IMR-90 (cell line): Measurements from ENCODE around the gene SNTG2. TPM values are rescaled to one million over a fixed set of nuclear protein-coding genes. Genes with fewer than 3 reads are reported as not detected.

Source experiments
- ATAC-seq: fragments of 200-7000 bp; cut with Tn5 transposase; 2 replicates; pipeline ENCODE4 v1.9.1; 2020; ENCODE audit warnings: low read depth, mild to moderate bottlenecking, moderate library complexity
- BruUV-seq: library from RNA; stranded (reverse); fragments of 400-500 nt; replicated peaks from 2 replicates; lab custom pipeline; 2021; lab: Mats Ljungman, UMichigan
- CTCF ChIA-PET: fragments of 300-600 bp; formaldehyde crosslinking; extraction: SDS; loops from one replicate; lab custom pipeline; 2021; ENCODE audit warnings: antibody characterized with exemption; lab: Yijun Ruan, JAX
- POLR2A ChIA-PET: fragments of 300-600 bp; sonication (Branson Sonifier 250); formaldehyde crosslinking; loops from one replicate; lab custom pipeline; 2022; ENCODE audit warnings: antibody characterized with exemption; ENCODE audit not compliant: unreplicated experiment; lab: Charles Lee
- DNase-seq: peaks from one replicate; pipeline ENCODE4 v3.0.0; 2013
- H2AFZ ChIP-seq: replicated peaks from 2 replicates; pipeline ENCODE3; 2013; ENCODE audit warnings: low read length, mild to moderate bottlenecking; ENCODE audit not compliant: poor library complexity
- H2AK5ac ChIP-seq: 2 replicates; pipeline ENCODE4 v1.6.1; 2013; ENCODE audit warnings: low read depth, low read length, inconsistent platforms
- H2AK9ac ChIP-seq: replicated peaks from 2 replicates; pipeline ENCODE3; 2013; ENCODE audit warnings: mild to moderate bottlenecking, low read depth, low read length, moderate library complexity; ENCODE audit not compliant: poor library complexity
- H2BK120ac ChIP-seq: 2 replicates; pipeline ENCODE4 v1.6.1; 2013; ENCODE audit warnings: low read depth, low read length, inconsistent platforms
- H2BK15ac ChIP-seq: 3 replicates; pipeline ENCODE4 v1.6.1; 2013; ENCODE audit warnings: low read depth, low read length, inconsistent platforms
- H2BK20ac ChIP-seq: 2 replicates; pipeline ENCODE4 v1.6.1; 2013; ENCODE audit warnings: low read depth, mild to moderate bottlenecking, inconsistent platforms, low read length, moderate library complexity
- H2BK5ac ChIP-seq: 2 replicates; pipeline ENCODE4 v1.6.1; 2013; ENCODE audit warnings: mild to moderate bottlenecking, low read depth, low read length, inconsistent platforms; ENCODE audit not compliant: poor library complexity, severe bottlenecking
- H3K14ac ChIP-seq: replicated peaks from 2 replicates; pipeline ENCODE4 v1.6.1; 2013; ENCODE audit warnings: low read depth, low read length, inconsistent platforms
- H3K18ac ChIP-seq: 2 replicates; pipeline ENCODE4 v1.6.1; 2013; ENCODE audit warnings: low read depth, low read length, control low read depth
- H3K23ac ChIP-seq: 2 replicates; pipeline ENCODE4 v1.6.1; 2013; ENCODE audit warnings: low read depth, low read length, inconsistent platforms
- H3K27ac ChIP-seq: 2 replicates; pipeline ENCODE4 v1.5.1; 2013; ENCODE audit warnings: mild to moderate bottlenecking, control low read depth, low read length; ENCODE audit not compliant: insufficient read depth
- H3K27me3 ChIP-seq: 2 replicates; pipeline ENCODE4 v1.6.1; 2013; ENCODE audit warnings: low read length; ENCODE audit not compliant: control insufficient read depth, insufficient read depth
- H3K36me3 ChIP-seq: 2 replicates; pipeline ENCODE4 v1.6.1; 2013; ENCODE audit warnings: low read length, mixed read lengths; ENCODE audit not compliant: control insufficient read depth, insufficient read depth
- H3K4ac ChIP-seq: 2 replicates; pipeline ENCODE4 v1.6.1; 2013; ENCODE audit warnings: low read depth, low read length, inconsistent platforms
- H3K4me1 ChIP-seq: 2 replicates; pipeline ENCODE4 v1.6.1; 2013; ENCODE audit warnings: low read length, mixed read lengths; ENCODE audit not compliant: control insufficient read depth, insufficient read depth
- H3K4me2 ChIP-seq: 2 replicates; pipeline ENCODE4 v1.6.1; 2013; ENCODE audit warnings: low read depth, mild to moderate bottlenecking, control low read depth, low read length, moderate library complexity
- H3K4me3 ChIP-seq: 2 replicates; pipeline ENCODE4 v1.5.1; 2013; ENCODE audit warnings: low read depth, mild to moderate bottlenecking, control low read depth, low read length, moderate library complexity; ENCODE audit not compliant: insufficient read depth
- H3K56ac ChIP-seq: 2 replicates; pipeline ENCODE4 v1.6.1; 2013; ENCODE audit warnings: low read length, inconsistent platforms; ENCODE audit not compliant: insufficient read depth; ENCODE audit errors: extremely low read depth
- H3K79me1 ChIP-seq, 2 experiments: 2 replicates each; pipeline ENCODE4 v1.6.1; 2013; ENCODE audit warnings: low read length in 2 of 2, inconsistent platforms in 1 of 2, low read depth in 1 of 2
- H3K9ac ChIP-seq: 2 replicates; pipeline ENCODE4 v1.6.1; 2013; ENCODE audit warnings: low read depth, low read length, control low read depth
- H3K9me1 ChIP-seq: 2 replicates; pipeline ENCODE4 v1.6.1; 2013; ENCODE audit warnings: low read length, inconsistent platforms; ENCODE audit not compliant: insufficient read depth
- H3K9me3 ChIP-seq: 2 replicates; pipeline ENCODE4 v1.6.1; 2013; ENCODE audit warnings: low read length; ENCODE audit not compliant: control insufficient read depth, insufficient read depth
- H4K20me1 ChIP-seq: 2 replicates; pipeline ENCODE4 v1.6.1; 2013; ENCODE audit warnings: low read length, inconsistent platforms; ENCODE audit not compliant: insufficient read depth
- H4K5ac ChIP-seq: 2 replicates; pipeline ENCODE4 v1.6.1; 2013; ENCODE audit warnings: mild to moderate bottlenecking, low read depth, low read length, control low read depth
- H4K8ac ChIP-seq, 2 experiments: 2 replicates each; pipeline ENCODE4 v1.6.1; 2013; ENCODE audit warnings: low read depth in 2 of 2, low read length in 2 of 2, control low read depth in 1 of 2, inconsistent platforms in 1 of 2
- H4K91ac ChIP-seq: 2 replicates; pipeline ENCODE4 v1.6.1; 2013; ENCODE audit warnings: low read depth, low read length, inconsistent platforms; ENCODE audit not compliant: insufficient read depth
- CHD1 ChIP-seq: IDR thresholded peaks from 2 replicates; pipeline ENCODE4 v1.6.1; 2012; ENCODE audit warnings: low read depth, low read length, improper control_type of control experiment
- WGBS, 2 experiments: methylation state at CpG; one replicate each; pipeline versions ENCODE4 v1.1.5 to v1.1.7; 2013; ENCODE audit warnings: missing lambda C conversion rate in 2 of 2; ENCODE audit not compliant: insufficient read length in 1 of 2; ENCODE audit errors: extremely low coverage in 2 of 2; 5-methylcytosine and 5-hydroxymethylcytosine counted together
- dilution Hi-C: fragments of 300-500 bp; cut with HindIII; formaldehyde crosslinking; loops from one replicate; pipeline ENCODE4 v1.14.3; 2018; ENCODE audit warnings: low sequenced_read_pairs; ENCODE audit not compliant: unreplicated experiment
- in situ Hi-C: fragments of 300-500 bp; cut with MboI; formaldehyde crosslinking; loops from 3 replicates; pipeline ENCODE4 v1.14.3; 2019; ENCODE audit warnings: low sequenced_read_pairs, inconsistent platforms, mixed read lengths
- intact Hi-C: fragments of 100-400 bp; cut with micrococcal nuclease; formaldehyde crosslinking; loops from 2 replicates; pipeline ENCODE4 v1.10.0; 2022
- polyA plus RNA-seq, 3 experiments: library from polyadenylated mRNA; depleted of rRNA; stranded (reverse); fragments of >200 nt; gene quantifications; 2 replicates each; pipeline ENCODE4 v1.2.3, GENCODE V29; 2012; ENCODE audit warnings: low replicate concordance in 1 of 3
- total RNA-seq: library from RNA; depleted of rRNA; stranded (reverse); fragments of >200 nt; gene quantifications from 2 replicates; pipeline ENCODE4 v1.2.3, GENCODE V29; 2012

SNTG2 gene
- total and polyA plus RNA-seq, 2 of the 4 experiments (the other 2 are of a cell fraction): under 0.01 to 0.17 TPM

DNA sequence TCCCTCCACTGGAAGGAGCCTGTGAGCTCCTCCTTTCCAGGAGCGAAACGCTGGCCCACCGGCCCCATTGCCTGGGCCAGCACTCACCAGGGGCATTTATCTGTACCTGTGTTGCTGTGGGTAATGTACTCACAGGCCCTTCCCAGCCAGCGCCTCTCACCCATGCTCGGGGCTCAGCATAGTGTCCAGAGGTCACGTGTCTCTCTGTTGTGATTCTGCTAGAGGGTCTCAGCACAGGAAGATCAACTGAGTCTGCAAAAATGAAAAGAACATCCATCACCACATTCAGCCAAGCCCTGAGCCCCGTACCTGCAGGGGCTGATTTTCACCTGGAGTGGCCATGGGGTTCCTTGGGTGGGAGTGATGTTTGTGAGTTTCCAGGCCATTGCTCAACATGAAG, 359.6 kb downstream of the SNTG2 start:
- POLR2A ChIA-PET: no interaction called here

More for the DNA sequence above, 359.6 kb downstream of the SNTG2 start:
- no peak overlapping the region for H3K9ac ChIP-seq
- no peaks in the 10 kb centered on the region for H3K9me1 ChIP-seq
- H2BK120ac ChIP-seq: no peak overlapping the region
- H2AK5ac ChIP-seq: no peak overlapping the region
- no peaks in the 10 kb centered on the region for H4K20me1 ChIP-seq
- in situ Hi-C loops (no loop called here), intact Hi-C loops (no loop called here), dilution Hi-C loops (no loop called here)
- no peak overlapping the region for H2BK15ac ChIP-seq
- no peaks in the 10 kb centered on the region for H3K4me1 ChIP-seq
- no peak overlapping the region for H2BK5ac ChIP-seq
- no peak for TF ChIP-seq CHD1
- no peak overlapping the region for H3K14ac ChIP-seq
- H3K27ac ChIP-seq: no peak overlapping the region
- no peaks in the 10 kb centered on the region for H3K27me3 ChIP-seq
- H3K79me1 ChIP-seq: no peaks in the 10 kb centered on the region
- H4K91ac ChIP-seq: no peak overlapping the region
- no peak overlapping the region for H3K4me3 ChIP-seq
- H2AK9ac ChIP-seq: no peak overlapping the region
- CTCF ChIA-PET: no interaction called here
- H3K36me3 ChIP-seq: no peaks in the 10 kb centered on the region
- no peak overlapping the region for H4K8ac ChIP-seq
- no peak overlapping the region for H3K56ac ChIP-seq
- no TSS peak for BruUV-seq
- H3K9me3 ChIP-seq: peaks cover 27% of the 10 kb centered on the region
- DNase-seq (no peak), ATAC-seq (no peak)
- H3K4ac ChIP-seq: no peak overlapping the region
- H3K4me2 ChIP-seq: no peak overlapping the region
- H3K23ac ChIP-seq: no peak overlapping the region
- H2AFZ ChIP-seq: no peak overlapping the region
- WGBS, 2 experiments: no CpG with 5 or more reads among the region's 7 CpGs
- H3K18ac ChIP-seq: no peak overlapping the region
- no peak overlapping the region for H2BK20ac ChIP-seq
- H4K5ac ChIP-seq: no peak overlapping the region
